Measurements from ENCODE around the gene PARM1.

Gene PARM1

GRCh38 chr4:74997948-74998729, 65.2 kb downstream of the PARM1 start:
- Histone ChIP-seq H3K4me3 (no peak overlapping the region), H3K27ac (no peak overlapping the region)
- no peak for TF ChIP-seq CTCF (IDR thresholded peaks at IDR 0.05)
- DNase-seq (ENCODE audit: low spot score), result no peak

GRCh38 chr4:74999714-75000309, 66.9 kb downstream of the PARM1 start:
- Histone ChIP-seq H3K27ac (no peak overlapping the region), H3K4me3 (no peak overlapping the region)
- TF ChIP-seq CTCF (IDR thresholded peaks at IDR 0.05), result no peak
- no peak for DNase-seq (ENCODE audit: low spot score)

- no peak for DNase-seq (ENCODE audit: low spot score)
- TF ChIP-seq CTCF (IDR thresholded peaks at IDR 0.05), result no peak
- H3K4me3 ChIP-seq, result no peak overlapping the region
- no peak overlapping the region for H3K27ac ChIP-seq
These were observed 69.0 kb downstream of the PARM1 start for GRCh38 chr4:75001871-75002270.

GRCh38 chr4:75002381-75002780, 69.5 kb downstream of the PARM1 start:
- no peak for TF ChIP-seq CTCF (IDR thresholded peaks at IDR 0.05)
- no peak for DNase-seq (ENCODE audit: low spot score)
- H3K27ac ChIP-seq, result peak overlapping the region in 1 of 2 donors; percentile 31
- no peak overlapping the region for H3K4me3 ChIP-seq

GRCh38 chr4:75003979-75004378, 71.1 kb downstream of the PARM1 start:
- TF ChIP-seq CTCF (IDR thresholded peaks at IDR 0.05), result no peak
- no peak for DNase-seq (ENCODE audit: low spot score)
- Histone ChIP-seq H3K27ac (no peak overlapping the region), H3K4me3 (no peak overlapping the region)

- no peak for DNase-seq (ENCODE audit: low spot score)
- Histone ChIP-seq H3K27ac (no peak overlapping the region), H3K4me3 (no peak overlapping the region)
- TF ChIP-seq CTCF (IDR thresholded peaks at IDR 0.05), result no peak
These were observed 72.1 kb downstream of the PARM1 start for GRCh38 chr4:75004755-75005668.
